Lower leg skin (tissue), 4 donors: ENCODE data around the gene ABHD2. TPM values are rescaled to one million over a fixed set of nuclear protein-coding genes. Genes with fewer than 3 reads are reported as not detected.

Experiments
- DNase-seq, 2 donors: peaks; one replicate each; pipeline ENCODE4 v3.0.0-alpha.2; 2019; ENCODE audit warnings: low spot score in 2 of 2
- H3K4me3 ChIP-seq: fragments of 200-600 bp; sonication (generic); 2 replicates; pipeline ENCODE4 v1.5.1; 2017; ENCODE audit warnings: mild to moderate bottlenecking, low read depth; ENCODE audit not compliant: poor library complexity, severe bottlenecking
- CTCF ChIP-seq, 3 donors: fragments of 450-650 bp; IDR thresholded peaks; one replicate each; pipeline ENCODE4 v1.5.1; 2016; ENCODE audit warnings: antibody characterized with exemption in 3 of 3, mild to moderate bottlenecking in 3 of 3, moderate library complexity in 2 of 3
- POLR2A ChIP-seq, 2 donors: fragments of 450-650 bp; IDR thresholded peaks; one replicate each; pipeline ENCODE4 v1.6.1; 2016 to 2017; ENCODE audit warnings: antibody characterized with exemption in 2 of 2, mild to moderate bottlenecking in 1 of 2, moderate library complexity in 1 of 2
- WGBS, 2 donors: methylation state at CpG; one replicate each; pipeline ENCODE4 v1.1.5; 2018; 5-methylcytosine and 5-hydroxymethylcytosine counted together
- intact Hi-C: fragments of 100-400 bp; cut with DNase I; formaldehyde crosslinking; loops from one replicate; pipeline ENCODE4 v1.15.0; 2023; ENCODE audit warnings: low total_unique reads
- total RNA-seq, 4 donors: library from RNA; depleted of rRNA; stranded (reverse); fragments of >200 nt; gene quantifications; one replicate each; pipeline ENCODE4 v1.1.0, GENCODE V29; 2016

ABHD2 gene
- total RNA-seq, 4 donors from 2014 or later = 21.5 to 57.3 (median 38.5) TPM

- no peak overlapping the region for H3K4me3 ChIP-seq
- no peak for TF ChIP-seq POLR2A (IDR thresholded peaks at IDR 0.05)
- TF ChIP-seq CTCF (IDR thresholded peaks at IDR 0.05) = no peak
- intact Hi-C loops = no loop called here
- WGBS, 2 donors = 50 to 64% methylated on average over 3 of the region's 3 CpGs
- no peak for DNase-seq
Measured at GRCh38 chr15:89121414-89121813, 33.2 kb downstream of the ABHD2 start.

GRCh38 chr15:89122505-89123180 lies 34.4 kb downstream of the ABHD2 start:
- 65 to 78% methylated on average over 4 of the region's 4 CpGs for WGBS, 2 donors
- intact Hi-C loops = no loop called here
- no peak for DNase-seq
- H3K4me3 ChIP-seq = no peak overlapping the region
- TF ChIP-seq CTCF (IDR thresholded peaks at IDR 0.05) (no peak), POLR2A (IDR thresholded peaks at IDR 0.05) (no peak)

GRCh38 chr15:89123181-89123525 lies 34.9 kb downstream of the ABHD2 start:
- H3K4me3 ChIP-seq = no peak overlapping the region
- intact Hi-C loops = no loop called here
- 69 to 71% methylated on average over 7 of the region's 7 CpGs for WGBS, 2 donors
- TF ChIP-seq POLR2A (IDR thresholded peaks at IDR 0.05) (no peak), CTCF (IDR thresholded peaks at IDR 0.05) (no peak)
- DNase-seq = no peak

- intact Hi-C loops = no loop called here
- H3K4me3 ChIP-seq = no peak overlapping the region
- DNase-seq = no peak
- 96 to 97% methylated on average over 5 of the region's 5 CpGs for WGBS, 2 donors
- TF ChIP-seq CTCF (IDR thresholded peaks at IDR 0.05) (no peak), POLR2A (IDR thresholded peaks at IDR 0.05) (no peak)
Measured at GRCh38 chr15:89125088-89125826, 37.0 kb downstream of the ABHD2 start.

- H3K4me3 ChIP-seq = no peak overlapping the region
- TF ChIP-seq CTCF (IDR thresholded peaks at IDR 0.05) (no peak), POLR2A (IDR thresholded peaks at IDR 0.05) (no peak)
- intact Hi-C loops = no loop called here
- DNase-seq = no peak
- WGBS, 2 donors = 95 to 99% methylated on average over 6 of the region's 6 CpGs
Measured at GRCh38 chr15:89126009-89126408, 37.8 kb downstream of the ABHD2 start.
